ENCODE results near the gene WNT11. TPM values are rescaled to one million over a fixed set of nuclear protein-coding genes. Genes with fewer than 3 reads are reported as not detected.

WNT11 gene
- total and polyA plus RNA-seq, 2 of the 13 experiments (the other 11 are each of a cell fraction or from before 2014, with no cell fraction given): 0.34 to 0.66 TPM

DNA sequence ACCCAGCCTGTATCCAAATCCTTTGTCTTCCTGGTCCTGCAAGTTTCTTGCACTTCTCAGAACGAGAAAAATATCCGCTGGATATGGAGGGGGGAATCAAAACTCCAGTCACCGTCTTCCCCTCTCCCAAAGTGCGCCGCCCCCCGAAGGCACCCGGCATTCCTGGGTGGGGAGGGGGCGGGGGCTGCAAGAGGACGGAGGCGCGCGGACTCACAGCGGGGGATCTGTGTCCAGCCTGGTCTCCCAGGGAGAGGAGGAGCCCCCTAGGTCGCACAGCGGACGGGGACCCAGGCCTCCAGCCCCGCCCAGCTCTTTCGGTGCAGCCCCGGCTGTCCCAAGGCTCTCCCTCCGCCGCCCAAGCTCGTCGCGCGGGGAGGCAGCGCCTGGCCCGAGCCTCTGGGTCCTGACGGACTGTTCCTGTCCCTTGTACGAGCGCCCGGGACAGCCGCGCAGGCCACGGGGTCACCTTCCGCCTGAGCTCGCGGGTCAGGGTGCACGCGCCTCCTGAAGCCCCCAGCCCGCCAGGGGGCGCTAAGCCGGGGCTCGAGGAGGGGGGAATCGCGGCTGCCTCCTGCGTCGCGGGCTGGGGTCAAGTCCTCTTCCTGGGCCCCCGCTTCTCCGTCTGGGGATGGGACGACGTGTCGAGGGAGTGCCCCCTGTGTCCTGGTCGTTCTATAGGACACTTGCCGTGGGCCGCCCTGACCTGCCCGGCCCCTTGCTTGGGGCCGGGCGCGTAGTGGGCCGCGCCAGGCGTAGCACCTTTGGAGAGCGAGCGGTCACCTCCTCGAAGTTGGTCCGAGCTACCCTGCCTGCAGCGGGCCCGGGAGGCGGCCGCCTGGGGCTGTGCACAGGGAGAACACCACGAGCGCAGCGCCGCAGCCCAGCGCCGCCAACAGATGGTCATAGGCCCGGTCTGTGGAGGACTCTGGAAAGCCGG lies 2.4 kb upstream of the WNT11 start (continued):
- TF ChIP-seq KLF16 (CRISPR knock-in tag; IDR thresholded peaks at IDR 0.05) (no peak), NR1H2 (CRISPR knock-in tag; IDR thresholded peaks at IDR 0.05; ENCODE audit: borderline replicate concordance, low read depth) (no peak), ZSCAN9 (CRISPR knock-in tag; IDR thresholded peaks at IDR 0.05; ENCODE audit: borderline replicate concordance) (no peak), HNRNPLL (IDR thresholded peaks at IDR 0.05; ENCODE audit: low read depth, low read length, poor library complexity, severe bottlenecking) (peak; percentile 3), ZNF230 (CRISPR knock-in tag; IDR thresholded peaks at IDR 0.05) (no peak), ZNF407 (CRISPR knock-in tag; IDR thresholded peaks at IDR 0.05; ENCODE audit: not compliant biosample characterization) (peak; percentile 41), RFX3 (CRISPR knock-in tag; IDR thresholded peaks at IDR 0.05) (no peak), ZNF615 (CRISPR knock-in tag; IDR thresholded peaks at IDR 0.05; ENCODE audit: borderline replicate concordance) (no peak), KDM1A (CRISPR knock-in tag; IDR thresholded peaks at IDR 0.05) (no peak), ZNF552 (CRISPR knock-in tag; IDR thresholded peaks at IDR 0.05; ENCODE audit: borderline replicate concordance) (peak; percentile 62; the same call in 1 of the 2 replicates), ZSCAN21 (CRISPR knock-in tag; IDR thresholded peaks at IDR 0.05; ENCODE audit: borderline replicate concordance) (peak; percentile 20; the same call in 1 of the 2 replicates), RXRA (CRISPR knock-in tag; IDR thresholded peaks at IDR 0.05) (peak; percentile 64; the same call in 1 of the 2 replicates), ZBTB39 (CRISPR knock-in tag; IDR thresholded peaks at IDR 0.05) (0 out of 2 replicates have a peak, but pooled peaks have one; percentile 46)
- TF ChIP-seq, protein P1, sequence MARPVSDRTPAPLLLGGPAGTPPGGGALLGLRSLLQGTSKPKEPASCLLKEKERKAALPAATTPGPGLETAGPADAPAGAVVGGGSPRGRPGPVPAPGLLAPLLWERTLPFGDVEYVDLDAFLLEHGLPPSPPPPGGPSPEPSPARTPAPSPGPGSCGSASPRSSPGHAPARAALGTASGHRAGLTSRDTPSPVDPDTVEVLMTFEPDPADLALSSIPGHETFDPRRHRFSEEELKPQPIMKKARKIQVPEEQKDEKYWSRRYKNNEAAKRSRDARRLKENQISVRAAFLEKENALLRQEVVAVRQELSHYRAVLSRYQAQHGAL (CRISPR knock-in tag; IDR thresholded peaks at IDR 0.05; ENCODE audit: not compliant biosample characterization): no peak
- TF ChIP-seq, protein P2, sequence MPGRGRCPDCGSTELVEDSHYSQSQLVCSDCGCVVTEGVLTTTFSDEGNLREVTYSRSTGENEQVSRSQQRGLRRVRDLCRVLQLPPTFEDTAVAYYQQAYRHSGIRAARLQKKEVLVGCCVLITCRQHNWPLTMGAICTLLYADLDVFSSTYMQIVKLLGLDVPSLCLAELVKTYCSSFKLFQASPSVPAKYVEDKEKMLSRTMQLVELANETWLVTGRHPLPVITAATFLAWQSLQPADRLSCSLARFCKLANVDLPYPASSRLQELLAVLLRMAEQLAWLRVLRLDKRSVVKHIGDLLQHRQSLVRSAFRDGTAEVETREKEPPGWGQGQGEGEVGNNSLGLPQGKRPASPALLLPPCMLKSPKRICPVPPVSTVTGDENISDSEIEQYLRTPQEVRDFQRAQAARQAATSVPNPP (CRISPR knock-in tag; IDR thresholded peaks at IDR 0.05): no peak
